ENCODE measurements around the gene ZNF281.

DNA sequence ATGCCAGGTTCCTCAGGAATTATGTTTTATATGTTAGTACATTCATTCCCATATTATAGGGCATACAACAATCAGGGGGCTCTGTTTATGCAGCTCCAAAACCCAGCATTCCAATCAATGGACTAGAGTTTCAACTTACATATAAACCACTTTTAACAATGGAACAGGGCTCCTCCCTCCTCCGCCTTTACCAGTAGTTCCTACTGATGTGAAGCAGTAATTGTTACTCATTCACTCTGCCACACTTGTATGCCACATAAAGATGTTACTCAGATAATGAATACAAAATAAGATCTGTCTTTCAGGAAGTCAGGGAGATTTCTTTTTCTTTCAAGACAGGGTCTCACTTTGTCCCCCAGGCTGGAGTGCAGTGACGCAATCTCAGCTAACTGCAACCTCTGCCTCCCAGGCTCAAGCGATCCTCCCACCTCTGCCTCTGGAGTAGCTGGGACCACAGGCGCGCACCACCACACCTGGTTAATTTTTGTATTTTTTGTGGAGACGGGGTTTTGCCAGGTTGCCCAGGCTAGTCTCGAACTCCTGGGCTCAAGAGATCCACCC lies 17.1 kb downstream of the ZNF281 start:
- no peak for TF ChIP-seq POLR2AphosphoS5 (IDR thresholded peaks at IDR 0.05; ENCODE audit: borderline replicate concordance, low read depth, low read length)
- no peak for TF ChIP-seq EZH2 (IDR thresholded peaks at IDR 0.05)
- TF ChIP-seq FOXP2 (optimal IDR thresholded peaks at IDR 0.05; ENCODE audit: control extremely low read depth, extremely low read length, insufficient read depth): no peak
